Brain microvascular endothelial cell (primary cell): ENCODE results near the gene ADARB2.

Source experiments
- DNase-seq: peaks from one replicate; pipeline ENCODE4 v3.0.0-alpha.2; 2020
- H3K27ac ChIP-seq: fragments of 250-450 bp; sonication (Bioruptor Pico); 2 replicates; pipeline ENCODE4 v1.5.1; 2020; ENCODE audit warnings: mild to moderate bottlenecking, moderate library complexity
- H3K27me3 ChIP-seq: fragments of 250-450 bp; sonication (Bioruptor Pico); replicated peaks from 2 replicates; pipeline ENCODE4 v1.5.1; 2020; ENCODE audit warnings: mild to moderate bottlenecking
- H3K36me3 ChIP-seq: fragments of 250-450 bp; sonication (Bioruptor Pico); replicated peaks from 2 replicates; pipeline ENCODE4 v1.5.1; 2020; ENCODE audit warnings: mild to moderate bottlenecking
- H3K4me3 ChIP-seq: 2 replicates; pipeline ENCODE4 v1.5.1; 2011; ENCODE audit warnings: low read depth, mild to moderate bottlenecking, control low read depth, low read length, moderate library complexity
- in situ Hi-C: cut with HindIII; loops from 2 replicates; pipeline ENCODE4 v1.10.0; 2017; ENCODE audit warnings: low sequenced_read_pairs, low pct_ligation_motif_present
- TF ChIP-seq, protein P1 (sequence below): IDR thresholded peaks from 2 replicates; pipeline ENCODE4 v1.5.1; 2011; ENCODE audit warnings: low read depth, mild to moderate bottlenecking, moderate library complexity, low read length, control low read depth, inconsistent platforms; ENCODE audit errors: missing control alignments

The ADARB2 gene

DNA sequence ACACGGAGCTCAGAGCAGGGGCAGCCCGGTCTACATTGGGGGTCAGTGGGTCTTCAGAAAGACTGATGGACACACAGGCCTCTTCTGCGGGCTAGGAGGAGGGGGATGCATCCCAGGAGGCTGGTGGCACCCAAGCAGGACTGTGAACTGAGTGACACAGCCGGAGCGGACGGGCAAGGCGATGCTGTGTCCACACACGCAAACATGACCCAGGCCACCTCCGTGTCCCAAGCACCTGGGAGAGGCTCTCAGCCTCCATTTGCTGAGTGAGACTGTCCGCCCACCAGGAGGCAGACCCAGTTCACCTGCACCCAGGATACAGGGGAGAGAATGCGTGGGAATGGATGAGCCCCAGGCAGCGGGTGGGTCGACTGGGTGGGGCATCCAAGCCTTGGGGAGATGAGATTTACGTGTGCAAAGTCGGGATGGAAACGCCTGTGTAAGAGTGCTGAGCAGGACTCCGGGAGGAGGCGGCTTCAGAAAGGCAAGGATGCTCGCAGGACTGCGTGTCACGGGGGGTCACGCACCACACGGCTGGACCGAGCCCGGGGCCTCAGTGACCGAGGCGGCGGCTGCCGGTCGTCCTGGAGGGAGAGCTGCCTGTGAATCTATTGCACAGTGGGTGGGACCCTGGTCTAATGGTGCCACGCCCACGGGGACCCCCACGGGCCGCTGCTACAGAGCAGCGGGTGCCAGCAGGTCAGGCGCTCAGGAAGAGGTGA lies 262.8 kb downstream of the ADARB2 start:
- H3K27me3 ChIP-seq = no peaks in the 10 kb centered on the region
- TF ChIP-seq, protein P1, sequence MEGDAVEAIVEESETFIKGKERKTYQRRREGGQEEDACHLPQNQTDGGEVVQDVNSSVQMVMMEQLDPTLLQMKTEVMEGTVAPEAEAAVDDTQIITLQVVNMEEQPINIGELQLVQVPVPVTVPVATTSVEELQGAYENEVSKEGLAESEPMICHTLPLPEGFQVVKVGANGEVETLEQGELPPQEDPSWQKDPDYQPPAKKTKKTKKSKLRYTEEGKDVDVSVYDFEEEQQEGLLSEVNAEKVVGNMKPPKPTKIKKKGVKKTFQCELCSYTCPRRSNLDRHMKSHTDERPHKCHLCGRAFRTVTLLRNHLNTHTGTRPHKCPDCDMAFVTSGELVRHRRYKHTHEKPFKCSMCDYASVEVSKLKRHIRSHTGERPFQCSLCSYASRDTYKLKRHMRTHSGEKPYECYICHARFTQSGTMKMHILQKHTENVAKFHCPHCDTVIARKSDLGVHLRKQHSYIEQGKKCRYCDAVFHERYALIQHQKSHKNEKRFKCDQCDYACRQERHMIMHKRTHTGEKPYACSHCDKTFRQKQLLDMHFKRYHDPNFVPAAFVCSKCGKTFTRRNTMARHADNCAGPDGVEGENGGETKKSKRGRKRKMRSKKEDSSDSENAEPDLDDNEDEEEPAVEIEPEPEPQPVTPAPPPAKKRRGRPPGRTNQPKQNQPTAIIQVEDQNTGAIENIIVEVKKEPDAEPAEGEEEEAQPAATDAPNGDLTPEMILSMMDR = no peak
- no peaks in the 10 kb centered on the region for H3K36me3 ChIP-seq
- in situ Hi-C loops = no loop called here
- no peak overlapping the region for H3K27ac ChIP-seq
- DNase-seq = no peak
- H3K4me3 ChIP-seq = no peak overlapping the region

DNA sequence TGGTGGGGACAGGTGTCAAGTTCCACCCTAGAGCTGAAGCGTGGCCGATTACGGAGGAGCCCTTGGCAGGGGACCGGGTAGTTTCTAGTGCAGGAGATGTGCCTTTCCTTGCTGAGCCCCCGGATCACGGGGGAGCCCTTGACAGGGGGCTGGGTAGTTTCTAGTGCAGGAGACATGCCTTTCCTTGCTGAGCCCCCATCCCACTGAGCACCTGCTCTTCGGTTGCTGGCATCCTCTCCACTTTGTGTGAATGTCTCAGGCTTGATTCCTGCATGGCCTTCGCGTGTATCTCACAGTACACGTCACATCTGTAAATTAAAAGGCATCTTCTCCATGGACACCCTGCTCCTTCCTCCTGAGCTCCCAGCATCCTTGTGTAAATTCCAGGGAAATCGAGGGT lies 263.5 kb downstream of the ADARB2 start:
- H3K27ac ChIP-seq = no peak overlapping the region
- in situ Hi-C loops = no loop called here
- H3K36me3 ChIP-seq = no peaks in the 10 kb centered on the region
- H3K4me3 ChIP-seq = no peak overlapping the region
- H3K27me3 ChIP-seq = no peaks in the 10 kb centered on the region
- no peak for DNase-seq
- TF ChIP-seq, protein P1 = no peak

DNA sequence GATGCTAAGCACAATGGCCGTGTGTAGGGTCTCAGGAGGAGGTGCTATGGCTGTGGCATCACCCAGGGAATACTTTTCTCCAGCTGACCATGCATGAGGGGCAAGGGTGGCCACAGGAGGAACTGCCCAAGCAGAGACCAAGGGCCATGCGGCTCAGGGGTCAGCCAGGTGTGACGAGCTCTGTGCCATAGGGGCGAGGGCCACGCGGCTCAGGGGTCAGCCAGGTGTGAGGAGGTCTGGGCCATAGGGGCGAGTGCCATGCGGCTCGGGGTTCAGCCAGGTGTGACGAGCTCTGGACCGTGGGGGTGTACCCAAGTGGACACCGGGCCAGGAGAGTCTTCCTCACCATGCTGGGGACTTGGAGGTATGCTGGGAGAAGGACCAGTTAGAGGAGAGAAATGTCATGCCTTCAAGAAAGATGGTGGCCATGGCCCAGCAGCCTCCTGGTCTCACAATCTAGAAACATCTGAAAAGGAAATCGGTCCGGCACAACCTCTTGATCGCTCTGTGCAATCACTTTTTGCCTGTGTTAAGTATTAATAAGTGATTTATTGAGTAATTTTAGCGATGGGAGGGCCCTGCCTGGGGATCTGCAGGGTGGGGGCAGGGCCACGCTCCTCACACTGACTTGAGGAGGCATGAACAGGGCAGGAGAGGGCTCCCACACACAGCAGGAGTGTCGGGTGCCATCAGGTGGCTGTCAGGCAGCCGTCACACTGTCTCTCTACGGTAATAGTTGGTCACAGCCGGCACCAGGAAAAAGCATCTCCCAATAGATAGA lies 265.0 kb downstream of the ADARB2 start:
- no peak for DNase-seq
- Histone ChIP-seq H3K27me3 (no peaks in the 10 kb centered on the region), H3K27ac (no peak overlapping the region), H3K4me3 (no peak overlapping the region), H3K36me3 (no peaks in the 10 kb centered on the region)
- in situ Hi-C loops = no loop called here
- TF ChIP-seq, protein P1 = no peak

DNA sequence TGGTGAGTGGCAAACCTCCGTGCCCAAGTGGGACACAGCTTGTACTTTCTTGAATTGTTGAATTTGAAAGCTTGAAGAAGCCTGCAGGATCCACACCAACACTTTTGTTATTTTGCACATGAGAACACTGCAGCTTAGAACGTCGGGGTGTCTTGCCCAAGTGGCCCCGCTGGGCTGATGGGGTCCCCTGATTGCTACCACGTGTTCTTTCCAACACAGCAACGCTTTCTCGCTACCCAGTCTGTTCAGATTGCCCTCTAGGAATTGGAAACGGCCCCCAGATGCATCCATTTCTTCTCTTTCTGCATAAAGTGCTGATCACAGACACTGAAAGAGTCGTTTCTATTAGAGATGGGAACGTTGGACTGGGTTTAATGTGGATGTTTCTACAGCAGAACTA lies 268.5 kb downstream of the ADARB2 start:
- Histone ChIP-seq H3K36me3 (no peaks in the 10 kb centered on the region), H3K27me3 (no peaks in the 10 kb centered on the region), H3K4me3 (no peak overlapping the region), H3K27ac (no peak overlapping the region)
- TF ChIP-seq, protein P1 = no peak
- in situ Hi-C loops = no loop called here
- DNase-seq = no peak

DNA sequence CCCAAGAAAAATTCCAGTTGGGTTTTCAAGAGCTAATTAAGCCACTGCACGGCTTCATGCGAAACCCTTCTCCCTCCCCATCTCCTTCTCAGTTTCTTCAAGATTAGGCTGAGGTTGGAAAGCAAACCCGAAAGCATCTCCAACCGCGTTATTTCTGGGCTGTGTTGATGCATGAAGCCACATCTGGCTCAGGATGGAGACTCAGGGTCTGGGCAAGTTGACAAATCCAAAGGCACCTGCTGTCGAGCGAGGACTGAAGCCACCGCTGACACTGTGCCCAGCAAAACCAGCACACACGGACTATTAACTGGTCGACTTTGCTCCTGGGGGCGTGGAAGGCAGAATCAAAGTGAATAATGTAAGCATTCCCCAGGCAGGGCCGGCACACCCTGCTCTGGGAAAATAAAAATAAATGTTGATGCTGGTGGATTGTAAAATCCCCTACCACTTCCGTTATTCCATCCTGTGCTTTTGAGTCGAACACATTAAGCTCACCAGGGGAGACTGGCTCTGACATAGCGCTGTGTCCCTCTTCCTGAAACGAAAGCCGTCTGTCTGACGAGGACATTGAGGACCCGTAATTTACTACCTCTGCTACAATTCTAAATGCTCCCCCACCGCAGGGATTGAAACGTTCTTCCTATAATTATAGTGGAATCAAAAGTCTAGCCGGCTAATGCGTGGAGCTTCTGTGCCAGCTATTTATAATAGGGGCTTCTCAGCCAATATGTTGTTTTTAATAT lies 269.8 kb downstream of the ADARB2 start:
- Histone ChIP-seq H3K27ac (no peak overlapping the region), H3K4me3 (no peak overlapping the region), H3K27me3 (no peaks in the 10 kb centered on the region), H3K36me3 (no peaks in the 10 kb centered on the region)
- DNase-seq = no peak
- TF ChIP-seq, protein P1 = no peak
- in situ Hi-C loops = no loop called here
